ENCODE data around the gene FKRP.
A peak's percentile ranks its signal among the peaks of the same experiment; 100 is the strongest.

FKRP gene

GRCh38 chr19:46726971-46727501, 18.8 kb upstream of the FKRP start:
- no peak for TF ChIP-seq CTCF (IDR thresholded peaks at IDR 0.05)

GRCh38 chr19:46727757-46728156, 18.1 kb upstream of the FKRP start:
- no peak for TF ChIP-seq CTCF (IDR thresholded peaks at IDR 0.05)

GRCh38 chr19:46728208-46728607, 17.6 kb upstream of the FKRP start:
- no peak for TF ChIP-seq CTCF (IDR thresholded peaks at IDR 0.05)

GRCh38 chr19:46728693-46729339, 17.0 kb upstream of the FKRP start:
- TF ChIP-seq CTCF (IDR thresholded peaks at IDR 0.05), result peak; percentile 81

GRCh38 chr19:46729696-46730095, 16.2 kb upstream of the FKRP start:
- no peak for TF ChIP-seq CTCF (IDR thresholded peaks at IDR 0.05)

- TF ChIP-seq CTCF (IDR thresholded peaks at IDR 0.05), result no peak
These were observed 15.7 kb upstream of the FKRP start for GRCh38 chr19:46730187-46730586.

GRCh38 chr19:46730595-46730994, 15.3 kb upstream of the FKRP start:
- TF ChIP-seq CTCF (IDR thresholded peaks at IDR 0.05), result no peak
